Activated CD4-positive, alpha-beta T cell treated with anti-CD3 and anti-CD28 coated beads, Interleukin-2, amount 50 U/mL, for 48 hours (primary cell): Measurements from ENCODE around the gene DBN1.

Experiments used
- DNase-seq, 2 experiments: peaks; one replicate each; pipeline ENCODE4 v3.0.0-alpha.2; 2020

DBN1 gene

DNA sequence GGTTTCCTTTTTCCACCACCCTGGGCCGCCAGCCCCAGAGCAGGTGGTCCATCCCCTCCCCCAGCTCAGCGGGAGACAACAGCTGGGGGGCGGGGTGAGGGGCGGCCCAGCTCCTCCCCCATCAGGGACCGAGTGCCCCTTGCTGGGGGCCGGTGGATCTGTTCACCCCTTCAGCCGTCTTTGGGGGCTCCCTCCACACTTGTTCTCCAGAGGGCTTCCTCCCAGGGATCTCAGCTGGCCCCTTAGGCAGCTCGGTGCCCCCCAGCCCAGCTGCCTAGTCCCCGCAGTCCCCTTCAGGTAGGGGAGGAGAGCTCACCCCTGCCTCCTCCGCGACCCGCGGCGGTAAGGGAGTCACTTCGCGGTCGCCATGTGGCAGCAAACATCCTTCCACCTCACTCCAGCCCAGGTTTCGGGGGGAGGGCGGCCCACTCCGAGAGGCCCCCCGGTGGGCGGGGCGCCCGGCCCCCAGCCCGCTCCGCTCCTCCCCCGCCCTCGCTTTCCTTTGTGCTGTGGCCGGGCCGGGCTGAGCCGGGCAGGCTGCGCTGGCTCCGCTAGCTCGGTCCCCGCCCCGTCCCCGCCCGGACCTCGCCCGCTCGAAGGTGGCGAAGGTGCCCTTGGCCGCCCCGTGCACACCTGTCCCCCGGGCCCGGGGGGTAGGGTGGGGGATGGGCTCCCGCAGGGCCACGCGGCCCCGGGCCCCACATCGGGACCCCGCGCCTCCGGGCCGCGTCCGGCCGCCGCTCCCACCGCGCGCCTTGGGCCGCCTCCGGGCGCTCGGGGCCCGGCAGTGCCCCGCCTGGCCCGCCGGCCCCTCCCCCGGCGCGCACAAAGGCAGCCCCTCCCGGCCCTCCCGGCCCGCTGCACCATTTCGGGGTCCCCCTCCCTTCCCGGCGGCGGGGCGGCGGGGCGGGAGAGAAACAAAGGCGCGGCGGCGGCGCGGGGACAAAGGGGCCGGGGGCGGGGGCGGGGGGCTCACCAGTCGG, 683 bp downstream of the DBN1 start:
- DNase-seq: peak; percentile 60 to 65

DNA sequence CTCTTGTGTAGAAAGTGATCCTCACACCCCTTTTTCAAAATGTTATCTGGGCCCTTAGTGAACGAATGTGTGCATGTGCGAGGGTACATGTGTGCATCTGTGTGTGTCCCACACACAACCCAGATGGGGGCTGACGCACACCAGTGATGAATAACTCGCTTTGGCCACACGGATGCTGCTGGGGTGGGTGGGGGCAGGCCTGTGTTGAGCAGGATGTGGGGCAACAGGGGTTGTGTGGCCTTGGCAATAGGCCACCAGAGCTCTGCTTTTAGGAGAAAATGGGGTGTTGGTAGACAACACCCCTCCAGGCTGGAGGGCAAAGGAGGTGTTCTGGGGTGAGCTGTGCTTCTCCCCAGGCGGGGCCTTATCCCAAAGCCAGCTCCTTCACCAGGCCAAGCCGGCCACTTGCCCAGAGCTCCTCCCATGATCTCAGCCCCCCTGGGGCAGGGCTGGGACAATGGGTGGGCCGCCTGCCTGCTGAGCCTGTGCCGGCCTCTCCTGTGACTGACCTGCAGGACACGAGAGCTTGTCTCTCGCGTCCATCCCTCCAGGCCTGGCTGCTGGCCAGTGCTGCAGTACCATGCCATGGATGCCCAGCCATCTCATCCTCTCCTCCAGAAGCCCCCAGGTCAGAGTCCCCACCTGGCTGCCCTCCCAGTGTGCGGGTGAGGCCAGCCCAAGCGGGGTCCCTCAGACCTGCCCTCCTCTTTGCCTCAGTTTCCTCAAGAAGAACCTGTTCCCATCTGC, 1.7 kb downstream of the DBN1 start:
- DNase-seq: no peak

DNA sequence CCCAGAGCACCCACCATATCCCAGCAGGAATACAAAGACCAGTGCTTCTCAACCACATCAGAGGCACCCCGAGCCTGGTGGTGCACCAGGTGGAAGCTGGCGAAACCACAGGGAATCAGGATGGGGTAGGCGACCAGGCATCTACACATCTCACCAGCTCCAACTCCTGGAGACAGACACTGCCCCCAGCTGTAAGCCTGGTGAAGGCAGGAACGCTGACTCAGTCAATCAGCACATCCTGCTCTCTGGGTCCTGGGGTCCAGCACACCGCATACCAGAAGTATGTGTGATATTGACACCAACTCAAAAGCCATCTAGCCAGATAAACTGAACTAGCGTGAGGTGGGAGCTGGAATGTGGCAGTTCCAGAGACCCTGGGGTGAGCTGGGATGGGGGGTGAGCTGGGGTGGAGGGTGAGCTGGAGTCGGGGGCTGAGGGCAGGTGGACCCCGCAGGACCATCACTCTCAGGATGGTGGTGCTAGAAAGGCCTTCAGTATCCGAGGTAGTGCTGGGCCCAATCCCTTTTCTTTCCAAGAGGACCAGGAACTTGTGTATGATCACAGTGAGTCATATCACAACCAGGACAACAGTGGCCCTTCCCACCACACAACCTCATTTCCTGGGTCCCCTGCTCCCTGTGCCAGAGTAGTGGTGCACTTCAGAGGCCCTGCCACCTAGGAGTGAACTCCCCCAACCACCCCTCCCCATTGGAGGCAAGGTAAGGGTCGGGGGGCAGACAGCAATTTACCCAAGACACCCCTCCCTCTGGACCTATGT, 2.5 kb downstream of the DBN1 start:
- no peak for DNase-seq

DNA sequence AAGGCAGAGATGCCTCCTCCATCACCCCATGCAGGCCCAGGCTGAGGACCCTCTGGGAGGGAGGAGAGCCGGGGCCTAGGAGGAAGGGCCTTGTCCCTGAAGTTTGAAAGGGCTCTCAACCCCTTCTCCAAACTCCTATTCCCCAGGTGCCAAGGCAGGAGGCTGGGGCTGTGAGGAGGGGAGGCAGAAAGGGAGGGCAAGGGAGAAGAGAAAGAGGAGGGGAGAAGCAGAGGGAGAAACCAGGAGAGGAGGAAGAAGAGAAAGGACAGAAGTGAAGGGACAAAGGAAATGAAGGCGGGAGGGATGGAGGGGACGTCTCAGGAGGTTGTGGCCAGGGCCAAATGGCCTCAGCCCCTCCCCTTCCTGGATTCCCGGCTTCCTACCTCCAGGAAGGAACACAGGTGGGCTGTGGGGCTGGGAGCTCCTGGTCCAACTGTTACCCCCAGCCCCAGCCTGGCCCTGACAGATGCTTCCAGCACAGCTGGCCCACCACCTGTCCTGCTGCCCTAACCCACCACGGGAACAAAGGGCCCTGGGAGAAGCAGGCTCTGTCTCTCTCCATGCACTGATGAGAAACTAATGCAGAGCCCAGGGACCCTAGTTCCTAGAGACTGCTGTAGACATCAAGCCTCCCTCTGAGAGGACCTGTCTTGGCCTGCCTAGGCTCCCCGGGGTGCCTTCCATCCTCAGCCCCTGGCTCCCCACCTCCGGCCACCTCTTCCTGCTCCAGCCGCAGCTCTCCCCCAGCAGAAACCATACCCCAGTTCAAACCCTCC, 3.5 kb downstream of the DBN1 start:
- DNase-seq: no peak

DNA sequence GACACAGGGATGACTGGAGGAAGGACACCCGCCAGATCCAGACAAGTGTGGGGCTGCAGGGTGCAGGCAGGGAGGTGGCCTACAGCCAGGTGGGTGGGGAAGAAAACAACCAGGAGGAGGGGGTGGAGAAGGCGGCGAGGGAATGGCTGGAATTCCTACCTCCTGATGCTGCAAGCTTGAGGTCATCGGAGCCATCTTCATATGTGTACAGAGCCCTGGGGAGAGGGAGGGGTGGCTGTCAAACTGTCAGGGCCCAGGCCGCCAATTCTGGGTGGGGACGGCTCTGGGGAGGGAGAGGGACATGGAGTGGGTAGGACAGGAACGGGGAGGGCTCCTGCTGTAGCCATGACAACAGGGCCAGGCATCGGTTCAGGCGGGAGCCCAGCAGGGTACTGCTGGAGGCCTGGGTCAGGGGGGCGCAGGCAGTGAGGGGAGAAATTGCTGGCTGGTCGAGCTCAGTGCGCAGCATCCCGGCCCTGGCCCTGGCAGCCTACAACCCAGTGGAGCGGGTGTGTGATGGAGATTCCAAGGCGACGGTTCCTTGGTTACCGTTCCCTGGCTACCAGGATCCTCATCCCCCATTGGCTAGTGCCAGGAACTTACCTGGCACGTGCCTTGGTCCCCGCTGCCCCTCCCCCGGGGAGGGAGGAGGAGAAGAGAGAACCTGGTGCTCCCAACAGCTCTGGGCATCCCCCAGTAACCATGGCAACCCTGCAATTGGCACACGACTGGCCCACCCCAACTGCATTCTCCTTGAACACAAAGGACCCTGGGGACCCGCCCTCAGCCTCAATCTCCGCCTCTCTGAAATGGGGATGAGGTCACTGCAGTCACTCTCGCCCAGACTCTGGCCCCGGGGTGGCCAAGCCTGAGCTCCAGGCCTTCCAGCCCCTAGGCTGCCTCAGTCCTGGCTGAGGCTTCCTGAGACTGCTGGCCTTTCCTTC, 4.5 kb downstream of the DBN1 start:
- DNase-seq: no peak

DNA sequence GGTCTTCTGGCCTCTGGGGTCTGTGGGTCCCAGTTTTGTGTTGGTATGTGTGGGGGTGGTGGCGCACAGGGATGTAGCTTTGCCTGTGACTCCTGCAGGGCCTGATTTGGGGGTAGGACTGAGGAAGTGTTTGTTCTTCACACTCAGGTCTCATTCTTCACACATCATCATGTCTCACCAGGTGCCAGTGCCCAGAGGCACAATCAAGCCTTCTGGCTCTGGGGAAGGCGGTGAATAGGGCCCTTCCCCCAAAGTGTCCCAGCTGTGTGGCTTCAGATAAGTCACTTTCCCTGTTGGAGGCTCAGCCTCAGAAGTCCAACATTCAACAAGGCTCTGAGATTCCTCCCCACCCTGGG, 5.1 kb downstream of the DBN1 start:
- DNase-seq: no peak

DNA sequence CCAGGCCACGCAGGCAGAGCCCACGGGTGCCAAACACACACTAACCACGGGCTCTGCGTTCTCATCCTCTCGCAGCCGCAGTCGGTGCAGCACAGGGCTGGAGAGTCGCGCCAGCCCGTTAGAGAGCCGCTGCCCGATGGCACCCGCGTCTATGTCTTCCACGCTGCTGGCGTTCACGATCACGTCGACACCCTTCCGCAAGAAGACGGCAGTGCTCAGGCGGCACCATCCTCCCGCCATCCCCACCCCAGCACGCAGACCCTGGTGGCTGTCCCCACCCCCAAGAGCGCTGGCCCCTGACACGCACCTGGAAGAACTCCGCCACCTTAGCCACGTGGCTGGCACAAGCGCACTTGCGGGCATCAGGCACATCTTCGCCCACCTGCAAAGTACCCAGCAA, 6.0 kb downstream of the DBN1 start:
- no peak for DNase-seq

DNA sequence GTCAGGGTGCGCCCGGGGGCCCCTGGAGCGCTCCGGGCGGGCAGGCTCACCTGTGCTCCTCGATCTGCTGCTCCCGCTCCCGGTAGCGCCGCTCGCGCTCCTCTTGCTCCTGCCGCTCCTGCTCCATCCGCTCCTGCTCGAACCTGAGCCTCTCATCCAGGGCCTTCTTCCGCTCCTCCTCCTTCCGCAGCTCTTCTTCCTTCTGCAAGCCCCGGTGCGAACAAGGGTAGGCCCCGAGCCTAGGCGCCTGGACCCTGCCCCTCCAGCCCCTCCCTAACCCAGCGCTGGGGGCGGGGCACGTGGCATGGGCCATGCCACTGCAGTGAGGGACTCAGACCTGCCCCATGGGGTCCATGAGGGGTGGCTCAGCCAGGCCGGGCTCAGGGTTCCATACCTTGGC, 6.6 kb downstream of the DBN1 start:
- DNase-seq: no peak

GRCh38 chr5:177465044-177465443, 8.4 kb downstream of the DBN1 start:
- DNase-seq: no peak

DNA sequence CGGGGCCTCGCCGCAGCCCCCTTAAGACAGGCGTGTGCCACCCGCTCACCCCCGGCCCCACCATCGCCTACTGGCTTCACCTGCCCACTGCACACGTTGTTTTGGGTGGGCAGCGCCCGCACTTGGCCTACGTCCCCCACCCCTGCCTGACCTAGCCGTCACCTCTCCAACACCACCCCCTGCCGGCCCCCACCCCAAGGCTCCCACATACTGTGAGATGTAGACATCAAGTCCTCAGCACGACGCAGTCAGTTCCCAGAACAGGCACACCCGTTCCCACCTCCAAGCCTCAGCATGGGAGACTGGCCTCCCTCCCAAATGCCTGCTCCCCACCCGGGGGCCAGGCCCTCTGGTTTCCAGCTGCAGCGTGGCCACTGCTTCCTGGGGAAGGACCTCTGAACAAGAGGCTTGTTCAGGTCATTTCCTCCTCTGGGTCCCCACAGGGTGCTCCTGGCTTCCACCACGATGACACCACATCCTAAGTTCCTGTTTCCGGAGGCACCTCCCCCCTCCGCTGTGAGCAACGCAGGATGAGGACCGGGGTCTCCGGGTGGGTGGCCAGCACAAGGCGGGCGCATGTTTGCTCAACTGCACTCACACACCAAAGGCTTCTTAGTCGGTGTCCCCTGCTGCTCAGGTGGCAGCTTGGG, 11.3 kb downstream of the DBN1 start:
- no peak for DNase-seq

DNA sequence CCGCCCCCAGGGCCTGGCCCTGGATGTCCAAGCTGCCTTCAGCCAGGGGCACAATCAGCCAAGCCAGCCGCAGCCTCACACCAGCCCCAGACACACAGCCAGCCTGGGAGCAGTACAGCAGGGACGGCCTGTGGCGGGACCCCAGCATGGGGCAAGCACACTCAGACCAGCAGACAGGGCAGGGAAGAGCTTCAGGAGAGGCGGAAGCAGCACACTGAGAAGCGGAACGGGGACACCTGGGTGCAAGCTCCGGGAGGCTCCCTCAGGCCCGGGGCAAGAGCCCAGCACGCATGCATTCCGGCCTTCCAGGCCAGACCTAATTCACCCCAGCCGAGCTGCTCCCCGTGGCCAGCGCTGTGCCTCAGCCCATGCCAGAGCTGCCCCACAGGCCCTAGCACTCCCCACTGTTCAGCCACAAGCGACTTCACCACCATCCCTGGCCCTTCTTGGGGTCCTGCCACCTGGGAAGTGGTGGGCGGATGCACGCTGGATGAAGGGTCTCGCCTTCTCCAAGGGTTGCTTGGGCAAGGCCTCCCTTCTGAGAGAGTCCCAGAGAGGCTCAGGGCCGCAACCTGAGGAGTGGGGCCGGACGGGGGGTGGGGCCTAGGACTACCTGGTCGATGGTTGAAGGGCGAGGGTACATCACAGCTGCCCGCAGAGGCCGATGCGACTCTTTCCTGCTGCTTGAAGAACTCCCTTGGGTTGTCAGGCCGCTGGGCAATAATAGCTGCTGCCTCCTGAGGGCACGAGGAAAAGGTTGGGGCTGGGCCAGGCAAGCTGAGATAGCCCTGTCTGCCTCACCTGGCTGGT, 13.4 kb downstream of the DBN1 start:
- DNase-seq: no peak

DNA sequence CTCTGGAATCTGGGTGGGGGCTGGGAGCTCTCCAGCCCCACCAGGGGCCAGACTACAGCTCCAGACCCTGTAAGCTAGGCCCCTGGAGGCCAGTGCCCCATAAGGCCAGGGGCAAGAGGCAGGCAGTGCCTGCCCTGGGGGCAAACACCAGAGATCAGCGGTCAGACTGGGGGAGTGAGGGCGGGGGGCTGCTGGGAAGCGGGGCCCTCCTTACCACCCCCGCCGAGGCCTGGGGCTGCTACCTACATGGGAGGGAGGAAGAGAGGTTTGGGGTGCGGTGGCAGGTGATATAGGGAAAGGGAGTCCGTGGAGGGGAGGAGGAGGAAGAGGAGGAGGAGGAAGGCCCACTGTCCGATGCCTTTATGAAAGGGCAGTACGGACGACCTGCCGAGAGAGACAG, 14.1 kb downstream of the DBN1 start:
- no peak for DNase-seq

DNA sequence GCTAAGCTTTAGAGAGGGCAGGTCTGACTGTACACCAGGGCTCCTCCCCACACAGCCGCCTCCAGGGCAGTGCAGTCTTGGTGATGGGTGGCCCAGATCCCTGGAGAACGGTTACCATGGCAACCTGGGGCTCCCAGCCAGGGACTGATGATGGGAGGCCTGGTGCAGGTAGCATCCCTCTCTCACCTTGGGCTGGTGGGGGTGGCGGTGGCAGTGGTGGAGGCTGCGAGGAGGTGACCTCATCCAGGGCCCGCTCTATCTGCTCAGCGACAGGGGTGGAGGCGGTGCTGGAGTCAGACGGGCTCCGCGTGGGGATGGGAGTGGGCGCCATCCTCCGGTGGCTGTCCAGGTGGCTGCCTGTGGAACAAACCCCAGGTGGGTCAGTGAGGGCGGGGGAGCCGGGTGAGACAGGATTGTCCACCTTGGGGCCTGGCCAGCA, 14.5 kb downstream of the DBN1 start:
- no peak for DNase-seq

GRCh38 chr5:177457852-177458681, 15.4 kb downstream of the DBN1 start:
- DNase-seq: no peak

GRCh38 chr5:177456976-177457851, 16.2 kb downstream of the DBN1 start:
- DNase-seq: peak; percentile 60 to 68

DNA sequence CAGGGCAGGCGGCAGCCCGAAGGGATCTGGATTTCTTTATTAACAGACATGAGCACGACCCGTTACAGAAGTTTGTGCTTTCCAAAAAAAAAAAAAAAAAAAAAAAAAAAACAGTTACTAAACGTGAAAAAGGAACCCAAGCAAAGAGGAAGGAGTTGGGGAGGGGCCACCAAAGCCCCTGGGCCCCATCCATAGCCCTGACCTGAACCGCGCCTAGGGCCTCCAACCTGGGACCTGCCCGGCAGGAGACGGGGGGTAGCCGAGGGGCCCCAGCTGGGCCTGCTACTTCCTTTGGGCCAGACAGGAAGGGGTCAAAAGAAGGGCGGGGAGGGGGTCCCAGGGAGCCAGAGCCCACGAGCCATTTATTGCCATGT, 16.9 kb downstream of the DBN1 start:
- DNase-seq: no peak

- peak; percentile 98 to 99 for DNase-seq
These were observed 17.5 kb downstream of the DBN1 start for GRCh38 chr5:177455661-177456590.
